Body of pancreas (tissue), 4 donors: ENCODE data around the gene KIRREL3. TPM values are rescaled to one million over a fixed set of nuclear protein-coding genes. Genes with fewer than 3 reads are reported as not detected.

Experiments used
- ATAC-seq: fragments of 150-250 bp; one replicate; pipeline ENCODE4 v1.9.1; 2016
- DNase-seq, 4 donors: peaks; one replicate each; pipeline ENCODE4 v3.0.0-alpha.2; 2019
- H3K27ac ChIP-seq, 4 donors: fragments of 200-600 bp; sonication (generic); 1 replicate in 3 of 4; 2 replicates in 1 of 4; pipeline versions ENCODE4 v1.5.1 to v1.6.1; 2016 to 2019; ENCODE audit warnings: mild to moderate bottlenecking in 1 of 4, mixed read lengths in 1 of 4, moderate library complexity in 1 of 4
- H3K27me3 ChIP-seq, 2 donors: fragments of 200-600 bp; sonication (generic); one replicate each; pipeline ENCODE4 v1.6.0; 2016; ENCODE audit warnings: mild to moderate bottlenecking in 1 of 2
- H3K36me3 ChIP-seq, 2 donors: fragments of 200-600 bp; sonication (generic); replicated peaks in 1 of 2; 2 replicates each; pipeline ENCODE4 v1.5.1; 2016; ENCODE audit warnings: low read depth in 2 of 2; ENCODE audit not compliant: insufficient read depth in 1 of 2
- H3K4me1 ChIP-seq: fragments of 200-600 bp; sonication (generic); one replicate; pipeline ENCODE4 v1.6.0; 2016
- H3K4me3 ChIP-seq, 2 donors: fragments of 200-600 bp; sonication (generic); 1 replicate in 1 of 2; 2 replicates in 1 of 2; pipeline ENCODE4 v1.5.1; 2016 to 2019
- H3K9me3 ChIP-seq, 3 donors: fragments of 200-600 bp; sonication (generic); 1 replicate in 2 of 3; 2 replicates in 1 of 3; pipeline ENCODE4 v1.5.1; 2016
- POLR2A ChIP-seq, 3 donors: fragments of 450-650 bp; IDR thresholded peaks; one replicate each; pipeline ENCODE4 v1.6.1; 2016; ENCODE audit warnings: antibody characterized with exemption in 3 of 3, mild to moderate bottlenecking in 2 of 3
- WGBS, 2 donors: methylation state at CpG; one replicate each; pipeline ENCODE4 v1.1.5; 2017; 5-methylcytosine and 5-hydroxymethylcytosine counted together
- intact Hi-C: fragments of 100-400 bp; cut with DNase I; formaldehyde crosslinking; loops from one replicate; pipeline ENCODE4 v1.15.1; 2023
- total RNA-seq, 2 donors: library from RNA; depleted of rRNA; stranded (reverse); fragments of >200 nt; gene quantifications; one replicate each; pipeline ENCODE4 v1.1.0, GENCODE V29; 2016
- TF ChIP-seq, protein P1 (sequence below), 7 experiments: fragments of 450-650 bp in 4 of 7; fragments of 200-600 bp in 3 of 7; sonication (generic) in 3 of 7; IDR thresholded peaks; one replicate each; pipeline ENCODE4 v1.5.1; 2016 to 2019; ENCODE audit warnings: antibody characterized with exemption in 7 of 7

Gene KIRREL3
- total RNA-seq, 2 donors from 2014 or later, result 0.26 TPM; not detected in 1

DNA sequence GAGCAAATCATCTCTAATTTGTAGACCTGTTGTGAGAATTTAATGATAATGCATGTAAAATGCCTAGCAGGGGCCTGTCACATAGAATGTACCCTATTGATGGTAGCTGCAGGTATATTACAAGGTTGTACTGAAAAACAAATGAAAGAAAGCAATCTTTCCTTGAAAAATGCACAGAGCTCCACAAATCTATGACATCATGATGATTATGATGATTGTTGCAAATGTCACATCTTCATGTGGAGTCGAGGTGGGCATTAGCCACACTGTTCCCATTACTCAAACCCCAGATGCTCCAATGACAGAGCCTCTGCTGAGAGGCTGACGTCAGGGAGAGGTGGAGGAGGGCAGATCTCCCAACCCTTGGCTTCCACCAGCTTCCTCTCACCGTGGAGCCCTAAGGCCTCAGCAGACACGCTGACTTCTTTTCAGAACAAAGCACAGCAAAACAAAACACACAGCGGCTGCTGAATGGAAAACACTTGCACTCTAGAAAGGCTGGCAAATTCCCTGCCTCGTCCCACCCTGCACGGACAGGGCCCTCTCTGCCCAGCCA lies 298.3 kb downstream of the KIRREL3 start:
- H3K4me3 ChIP-seq, result no peak overlapping the region
- TF ChIP-seq POLR2A (IDR thresholded peaks at IDR 0.05), result no peak
- TF ChIP-seq, protein P1, sequence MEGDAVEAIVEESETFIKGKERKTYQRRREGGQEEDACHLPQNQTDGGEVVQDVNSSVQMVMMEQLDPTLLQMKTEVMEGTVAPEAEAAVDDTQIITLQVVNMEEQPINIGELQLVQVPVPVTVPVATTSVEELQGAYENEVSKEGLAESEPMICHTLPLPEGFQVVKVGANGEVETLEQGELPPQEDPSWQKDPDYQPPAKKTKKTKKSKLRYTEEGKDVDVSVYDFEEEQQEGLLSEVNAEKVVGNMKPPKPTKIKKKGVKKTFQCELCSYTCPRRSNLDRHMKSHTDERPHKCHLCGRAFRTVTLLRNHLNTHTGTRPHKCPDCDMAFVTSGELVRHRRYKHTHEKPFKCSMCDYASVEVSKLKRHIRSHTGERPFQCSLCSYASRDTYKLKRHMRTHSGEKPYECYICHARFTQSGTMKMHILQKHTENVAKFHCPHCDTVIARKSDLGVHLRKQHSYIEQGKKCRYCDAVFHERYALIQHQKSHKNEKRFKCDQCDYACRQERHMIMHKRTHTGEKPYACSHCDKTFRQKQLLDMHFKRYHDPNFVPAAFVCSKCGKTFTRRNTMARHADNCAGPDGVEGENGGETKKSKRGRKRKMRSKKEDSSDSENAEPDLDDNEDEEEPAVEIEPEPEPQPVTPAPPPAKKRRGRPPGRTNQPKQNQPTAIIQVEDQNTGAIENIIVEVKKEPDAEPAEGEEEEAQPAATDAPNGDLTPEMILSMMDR (IDR thresholded peaks at IDR 0.05), result no peak
- 73 to 75% methylated on average over 7 of the region's 7 CpGs for WGBS, 2 donors
- H3K4me1 ChIP-seq, result no peaks in the 10 kb centered on the region
- H3K36me3 ChIP-seq, result no peaks in the 10 kb centered on the region
- no peak for ATAC-seq
- DNase-seq, result no peak
- intact Hi-C loops, result no loop called here
- H3K27ac ChIP-seq, result no peak overlapping the region
- H3K9me3 ChIP-seq, result no peaks in the 10 kb centered on the region
- H3K27me3 ChIP-seq, result no peaks in the 10 kb centered on the region

DNA sequence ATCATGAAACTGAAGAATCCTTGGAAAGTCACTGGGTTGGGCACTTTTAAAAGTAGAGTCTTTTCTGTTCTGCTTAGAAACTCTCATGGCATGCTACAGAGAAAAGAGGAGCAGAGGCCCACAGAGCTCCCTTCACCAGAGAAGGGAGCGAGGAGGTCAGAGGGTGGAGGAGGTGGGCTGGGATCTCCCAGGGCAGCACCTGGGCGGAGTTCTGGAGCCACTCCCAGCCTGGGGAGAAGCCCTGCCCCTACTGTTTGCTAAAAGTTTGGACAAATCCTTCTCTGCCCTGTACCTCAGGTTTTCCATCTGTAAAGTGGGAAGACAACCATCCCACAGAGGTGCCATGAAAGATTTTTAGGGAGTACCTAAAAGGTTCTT lies 299.1 kb downstream of the KIRREL3 start:
- no peaks in the 10 kb centered on the region for H3K36me3 ChIP-seq
- WGBS, 2 donors, result 79 to 91% methylated on average over 2 of the region's 2 CpGs

DNA sequence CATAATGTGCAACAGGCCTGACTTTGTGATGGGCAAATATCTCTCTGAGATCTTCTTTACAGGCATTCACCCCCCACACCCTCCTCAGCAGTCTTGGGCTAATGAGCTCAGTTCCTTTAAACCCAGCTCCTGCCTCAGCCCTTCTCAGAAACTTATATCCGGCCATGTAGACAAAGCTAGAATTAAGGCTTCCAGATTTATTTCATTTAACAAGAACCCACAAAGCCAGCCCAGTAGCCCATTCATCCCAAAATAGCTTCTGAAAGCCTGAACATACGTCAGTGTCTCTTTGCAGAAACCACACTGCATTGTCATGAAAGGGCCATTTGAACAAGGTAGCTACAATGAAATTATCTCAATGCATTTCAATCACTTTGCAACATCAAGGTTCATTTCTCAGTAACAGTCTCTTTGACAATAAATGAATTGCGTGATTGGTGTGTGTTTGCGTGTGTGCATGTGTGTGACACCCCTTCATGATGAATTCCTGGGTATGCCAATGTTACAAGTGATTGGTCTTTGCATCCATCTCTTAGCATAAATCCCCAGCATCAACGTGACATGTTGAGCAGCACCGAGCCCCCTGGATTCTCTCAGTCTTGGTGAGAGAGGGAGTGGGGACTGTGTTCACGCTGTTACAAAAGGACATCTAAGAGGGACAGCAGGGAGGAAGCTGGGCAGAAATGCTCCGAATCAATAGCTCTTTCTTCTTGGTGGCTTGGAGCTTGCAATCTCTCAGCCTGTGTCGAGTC lies 299.6 kb downstream of the KIRREL3 start:
- no peaks in the 10 kb centered on the region for H3K27me3 ChIP-seq
- H3K9me3 ChIP-seq, result no peaks in the 10 kb centered on the region
- no peak for ATAC-seq
- intact Hi-C loops, result no loop called here
- no peak for DNase-seq
- no peaks in the 10 kb centered on the region for H3K36me3 ChIP-seq
- H3K4me3 ChIP-seq, result no peak overlapping the region
- no peaks in the 10 kb centered on the region for H3K4me1 ChIP-seq
- WGBS, 2 donors, result 79 to 82% methylated on average over 9 of the region's 9 CpGs
- H3K27ac ChIP-seq, result no peak overlapping the region
- TF ChIP-seq, protein P1 (IDR thresholded peaks at IDR 0.05), result no peak
- no peak for TF ChIP-seq POLR2A (IDR thresholded peaks at IDR 0.05)

More for the DNA sequence above, 299.1 kb downstream of the KIRREL3 start:
- DNase-seq, result no peak
- intact Hi-C loops, result no loop called here
- Histone ChIP-seq H3K27ac (no peak overlapping the region), H3K9me3 (no peaks in the 10 kb centered on the region), H3K4me1 (no peaks in the 10 kb centered on the region), H3K27me3 (no peaks in the 10 kb centered on the region), H3K4me3 (no peak overlapping the region)
- no peak for TF ChIP-seq POLR2A (IDR thresholded peaks at IDR 0.05)
- TF ChIP-seq, protein P1 (IDR thresholded peaks at IDR 0.05), result no peak
- ATAC-seq, result no peak

DNA sequence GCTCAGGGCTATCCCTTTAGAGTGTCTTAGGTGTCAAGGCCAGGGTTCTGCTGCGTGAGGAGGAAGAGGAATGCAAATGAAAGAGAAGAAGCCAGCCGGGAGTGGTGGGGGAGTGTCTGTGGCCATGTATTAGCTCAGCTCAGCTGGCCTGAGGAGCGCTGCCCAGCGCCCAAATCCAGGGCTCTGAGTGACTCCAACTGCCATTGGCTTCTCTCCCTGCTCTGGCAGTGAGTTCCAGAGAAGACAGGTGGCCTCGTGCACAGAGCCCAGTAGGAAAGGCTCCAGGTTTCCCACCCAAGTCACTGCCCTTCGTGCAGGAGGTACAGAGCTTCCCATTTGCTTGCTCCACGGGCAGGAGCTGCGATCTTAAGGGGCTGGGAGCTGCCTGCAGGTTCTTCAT lies 302.0 kb downstream of the KIRREL3 start:
- 44 to 54% methylated on average over 8 of the region's 8 CpGs for WGBS, 2 donors
- Histone ChIP-seq H3K4me3 (no peak overlapping the region), H3K27me3 (no peaks in the 10 kb centered on the region), H3K9me3 (no peaks in the 10 kb centered on the region), H3K36me3 (no peaks in the 10 kb centered on the region), H3K27ac (no peak overlapping the region), H3K4me1 (no peaks in the 10 kb centered on the region)
- intact Hi-C loops, result no loop called here
- no peak for DNase-seq
- ATAC-seq, result no peak
- TF ChIP-seq POLR2A (IDR thresholded peaks at IDR 0.05), result no peak
- TF ChIP-seq, protein P1 (IDR thresholded peaks at IDR 0.05), result no peak

DNA sequence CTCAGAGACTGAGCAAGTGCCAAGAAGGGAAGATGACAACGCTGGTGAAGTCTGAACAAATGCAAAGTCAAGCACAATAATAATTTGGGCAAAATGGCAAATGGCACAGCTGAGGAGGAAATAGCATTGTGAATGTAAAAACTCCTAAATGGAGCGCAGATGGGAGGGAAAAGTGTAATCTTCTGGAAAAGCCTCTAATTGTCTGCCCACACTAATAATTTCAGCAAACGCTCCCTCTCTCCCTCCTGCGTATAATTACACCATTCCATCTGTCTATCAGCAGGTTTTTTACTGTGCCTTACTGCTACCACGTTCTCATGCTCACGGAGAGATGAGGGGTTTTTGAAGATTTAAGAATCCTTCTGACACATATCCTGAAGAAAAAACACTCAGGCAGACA lies 302.6 kb downstream of the KIRREL3 start:
- intact Hi-C loops, result no loop called here

More for the DNA sequence above, 302.6 kb downstream of the KIRREL3 start:
- 63 to 72% methylated on average over 6 of the region's 6 CpGs for WGBS, 2 donors
- TF ChIP-seq, protein P1 (IDR thresholded peaks at IDR 0.05), result no peak
- no peaks in the 10 kb centered on the region for H3K4me1 ChIP-seq
- H3K4me3 ChIP-seq, result no peak overlapping the region
- no peaks in the 10 kb centered on the region for H3K9me3 ChIP-seq
- ATAC-seq (no peak), DNase-seq (no peak)
- H3K27me3 ChIP-seq, result no peaks in the 10 kb centered on the region
- H3K27ac ChIP-seq, result no peak overlapping the region
- no peaks in the 10 kb centered on the region for H3K36me3 ChIP-seq
